ENCODE results near the gene NF2. TPM values are rescaled to one million over a fixed set of nuclear protein-coding genes. Genes with fewer than 3 reads are reported as not detected.
"Not testable (repeated sequence)": the region's sequence is repeated elsewhere in the genome, so short reads cannot be mapped to it uniquely, and the experiment has no call there.

The NF2 gene
- total and polyA plus RNA-seq, 11 donors = 15.0 to 137 (median 52.1) TPM

DNA sequence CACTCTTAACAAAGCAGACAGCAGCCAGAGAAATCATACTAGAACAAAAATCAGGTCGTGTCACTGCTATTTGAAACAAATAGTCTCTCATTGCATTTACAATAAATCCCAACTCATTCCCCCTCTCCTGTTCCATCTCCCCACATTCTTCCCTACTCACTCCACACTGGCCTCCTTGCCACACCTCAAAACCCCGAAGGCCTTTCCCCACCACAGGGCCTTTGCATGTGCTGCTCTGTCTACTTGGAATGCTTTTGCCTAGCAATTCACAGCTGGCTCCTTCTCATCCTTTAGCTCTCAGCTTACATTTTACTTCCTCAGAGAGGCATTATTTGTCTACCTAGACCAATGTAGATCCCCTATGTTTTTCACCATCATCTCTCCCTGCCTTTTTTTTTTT, 43.6 kb upstream of the NF2 start:
- peak overlapping the region in 1 of 12 donors; percentile 48 for H3K27ac ChIP-seq
- ATAC-seq (no peak), DNase-seq (no peak)
- H3K4me3 ChIP-seq = no peak overlapping the region
- H3K27me3 ChIP-seq = no peaks in the 10 kb centered on the region
- H3K36me3 ChIP-seq = peaks cover 0 to 62% (median 34%) of the 10 kb centered on the region in 9 donors
- H3K9me3 ChIP-seq = no peaks in the 10 kb centered on the region
- TF ChIP-seq, protein P1, sequence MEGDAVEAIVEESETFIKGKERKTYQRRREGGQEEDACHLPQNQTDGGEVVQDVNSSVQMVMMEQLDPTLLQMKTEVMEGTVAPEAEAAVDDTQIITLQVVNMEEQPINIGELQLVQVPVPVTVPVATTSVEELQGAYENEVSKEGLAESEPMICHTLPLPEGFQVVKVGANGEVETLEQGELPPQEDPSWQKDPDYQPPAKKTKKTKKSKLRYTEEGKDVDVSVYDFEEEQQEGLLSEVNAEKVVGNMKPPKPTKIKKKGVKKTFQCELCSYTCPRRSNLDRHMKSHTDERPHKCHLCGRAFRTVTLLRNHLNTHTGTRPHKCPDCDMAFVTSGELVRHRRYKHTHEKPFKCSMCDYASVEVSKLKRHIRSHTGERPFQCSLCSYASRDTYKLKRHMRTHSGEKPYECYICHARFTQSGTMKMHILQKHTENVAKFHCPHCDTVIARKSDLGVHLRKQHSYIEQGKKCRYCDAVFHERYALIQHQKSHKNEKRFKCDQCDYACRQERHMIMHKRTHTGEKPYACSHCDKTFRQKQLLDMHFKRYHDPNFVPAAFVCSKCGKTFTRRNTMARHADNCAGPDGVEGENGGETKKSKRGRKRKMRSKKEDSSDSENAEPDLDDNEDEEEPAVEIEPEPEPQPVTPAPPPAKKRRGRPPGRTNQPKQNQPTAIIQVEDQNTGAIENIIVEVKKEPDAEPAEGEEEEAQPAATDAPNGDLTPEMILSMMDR (IDR thresholded peaks at IDR 0.05) = no peak
- no peak for TF ChIP-seq POLR2A (IDR thresholded peaks at IDR 0.05)
- H3K4me1 ChIP-seq = peaks cover 0 to 14% (median 0%) of the 10 kb centered on the region in 12 donors
- intact Hi-C loops (cut with DNase I) = no loop called here
- 92 to 97% (median 96%) methylated on average over 2 of the region's 2 CpGs for WGBS, 4 donors

DNA sequence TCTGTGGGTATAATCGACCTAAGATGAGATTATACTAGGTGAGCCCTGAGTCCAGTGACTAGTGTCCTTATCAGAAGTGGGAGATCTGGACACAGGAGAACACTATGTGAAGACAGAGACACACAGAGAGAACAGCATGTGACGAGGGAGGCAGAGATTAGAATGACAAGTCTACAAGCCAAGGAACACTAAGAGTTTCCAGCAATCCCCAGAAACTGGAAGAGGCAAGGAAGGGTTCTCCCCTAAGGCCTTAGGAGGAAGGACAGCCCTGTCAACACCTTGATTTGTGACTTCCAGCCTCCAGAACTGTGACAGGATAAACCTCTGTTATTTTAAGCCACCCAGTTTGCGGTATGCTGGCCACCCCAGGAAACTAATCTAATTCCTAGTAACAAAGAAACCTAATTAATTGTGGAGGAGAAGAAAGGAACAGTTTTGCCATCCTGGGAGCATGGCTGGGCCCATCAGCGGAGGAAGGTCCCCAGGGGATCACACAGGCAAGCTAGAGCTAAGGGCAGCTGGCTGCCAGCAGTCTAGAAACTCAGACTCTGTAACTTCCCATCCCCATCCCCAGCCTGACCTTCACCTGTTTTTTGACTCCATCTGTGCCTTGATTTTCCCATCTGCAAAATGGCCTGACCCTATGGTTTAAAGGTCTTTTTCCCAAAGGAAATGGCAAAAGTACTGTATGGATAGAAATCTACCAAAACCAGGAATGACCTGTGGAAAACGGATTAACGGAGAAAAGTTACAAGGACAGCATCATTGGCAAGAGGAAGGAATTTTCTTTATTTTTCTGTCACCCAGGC, 39.6 kb upstream of the NF2 start:
- peaks cover 0 to 10% (median 0%) of the 10 kb centered on the region in 12 donors for H3K4me1 ChIP-seq
- peak; percentile 32 to 90 (median 74) for ATAC-seq
- peak in 2 of 5 donors; percentile 12 to 62 for DNase-seq
- peaks cover 0 to 68% (median 17%) of the 10 kb centered on the region in 9 donors for H3K36me3 ChIP-seq
- intact Hi-C loops (cut with DNase I) = no loop called here
- H3K4me3 ChIP-seq = no peak overlapping the region
- 64 to 77% (median 66%) methylated on average over 6 of the region's 6 CpGs for WGBS, 4 donors
- H3K27ac ChIP-seq = peak overlapping the region in 3 of 12 donors; percentile 23 to 77 (median 46)
- H3K9me3 ChIP-seq = no peaks in the 10 kb centered on the region
- no peak for TF ChIP-seq POLR2A (IDR thresholded peaks at IDR 0.05)
- TF ChIP-seq, protein P1 (IDR thresholded peaks at IDR 0.05) = no peak
- H3K27me3 ChIP-seq = no peaks in the 10 kb centered on the region

DNA sequence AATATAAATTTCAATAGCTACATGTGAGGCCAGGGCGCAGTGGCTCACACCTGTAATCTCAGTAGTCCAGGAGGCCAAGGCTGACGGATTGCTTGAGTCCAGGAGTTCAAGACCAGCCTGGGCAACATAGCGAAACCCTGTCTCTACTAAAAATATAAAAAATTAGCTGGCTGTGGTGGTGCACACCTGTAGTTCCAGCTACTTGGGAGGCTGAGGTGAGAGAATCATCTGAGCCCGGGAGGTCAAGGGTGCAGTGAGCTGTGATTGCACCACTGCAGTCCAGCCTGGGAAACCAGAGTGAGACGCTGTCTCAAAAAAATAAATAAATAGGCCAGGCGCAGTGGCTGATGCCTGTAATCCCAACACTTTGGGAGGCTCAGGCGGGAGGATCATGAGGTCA, 36.9 kb upstream of the NF2 start:
- ATAC-seq; H3K4me3 ChIP-seq; H3K27ac ChIP-seq; H3K27me3 ChIP-seq; H3K4me1 ChIP-seq; intact Hi-C loops (cut with DNase I); H3K9me3 ChIP-seq: not testable (repeated sequence)
- 95 to 98% (median 97%) methylated on average over 7 of the region's 7 CpGs for WGBS, 4 donors
- H3K36me3 ChIP-seq = peaks cover 0 to 57% (median 18%) of the 10 kb centered on the region in 9 donors
- DNase-seq = peak in 1 of 5 donors; percentile 1

DNA sequence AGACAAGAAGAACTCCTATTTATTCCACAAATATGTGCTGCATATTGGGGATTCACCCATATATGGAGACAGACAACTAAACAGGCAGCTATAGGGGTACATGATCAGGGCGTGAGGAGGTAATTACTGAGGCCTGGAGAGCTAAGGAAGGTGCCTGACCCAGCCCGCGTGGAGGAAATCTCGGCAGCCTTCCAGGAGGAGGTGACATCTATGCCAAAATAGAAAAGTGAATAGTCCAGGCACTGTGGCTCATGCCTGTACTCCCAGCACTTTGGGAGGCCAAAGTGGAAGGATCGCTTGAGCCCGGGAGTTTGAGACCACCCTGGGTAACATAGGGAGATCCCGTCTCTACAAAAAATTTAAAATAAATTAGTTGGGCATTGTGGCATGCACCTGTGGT, 36.1 kb upstream of the NF2 start:
- no peaks in the 10 kb centered on the region for H3K9me3 ChIP-seq
- TF ChIP-seq POLR2A (IDR thresholded peaks at IDR 0.05) = no peak
- TF ChIP-seq, protein P1 (IDR thresholded peaks at IDR 0.05) = no peak
- no peaks in the 10 kb centered on the region for H3K27me3 ChIP-seq
- no peak overlapping the region for H3K27ac ChIP-seq
- intact Hi-C loops (cut with DNase I) = no loop called here
- 75 to 97% (median 79%) methylated on average over 7 of the region's 7 CpGs for WGBS, 4 donors
- peaks cover 0 to 10% (median 0%) of the 10 kb centered on the region in 12 donors for H3K4me1 ChIP-seq
- DNase-seq (no peak), ATAC-seq (no peak)
- peaks cover 0 to 49% (median 15%) of the 10 kb centered on the region in 9 donors for H3K36me3 ChIP-seq
- no peak overlapping the region for H3K4me3 ChIP-seq
